ENCODE results near the gene ANKDD1B. TPM values are rescaled to one million over a fixed set of nuclear protein-coding genes. Genes with fewer than 3 reads are reported as not detected.

The ANKDD1B gene
- total and polyA plus RNA-seq, 2 of the 8 experiments (the other 6 are each of a cell fraction or from before 2014, with no cell fraction given): 0.08 to 0.22 TPM

DNA sequence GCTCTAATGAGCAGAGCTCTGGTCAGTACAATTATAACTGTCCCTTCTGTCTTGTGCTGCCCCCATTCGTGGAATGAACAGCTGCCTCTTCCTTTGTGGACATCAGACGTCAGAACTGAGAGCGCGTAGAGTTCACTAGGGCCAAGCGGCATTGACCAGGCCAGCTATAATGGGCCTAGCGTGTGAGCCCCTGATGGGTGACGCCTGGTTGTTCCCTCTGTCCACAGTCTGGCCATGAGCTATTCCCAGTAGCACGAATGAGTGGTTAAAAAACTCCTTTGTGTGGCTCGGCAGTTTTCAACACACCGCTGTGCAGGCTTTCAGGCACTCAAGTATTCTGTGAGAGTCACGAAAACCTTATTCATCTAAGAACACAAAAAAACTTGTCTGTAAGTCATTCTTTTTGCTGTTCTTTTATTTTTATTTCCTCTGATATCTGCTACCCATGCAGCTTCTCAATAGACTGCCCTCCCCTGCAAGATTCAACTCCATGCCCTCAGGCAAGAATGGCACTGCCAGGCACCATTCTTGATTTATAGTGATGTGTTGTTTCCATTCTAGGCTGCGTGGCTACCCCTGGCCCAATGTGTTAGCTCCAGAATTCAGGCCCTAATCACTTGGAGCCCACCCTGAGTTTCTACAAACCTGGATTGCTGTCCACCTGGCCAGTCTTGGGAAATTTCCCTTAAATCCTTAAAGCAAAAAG, 52.5 kb downstream of the ANKDD1B start:
- ChIA-PET CTCF (ENCODE audit: partially characterized antibody) (interaction anchor here (0.6 to 2.3 kb wide), 6 partner anchors 14 to 234 kb away, joined by 3 to 8 read pairs (median 4); no protein-coding TSS in a partner anchor), POLR2A (ENCODE audit: partially characterized antibody) (interaction anchor here (0.5 kb wide), 1 partner anchor 34 kb away, joined by 4 read pairs; no protein-coding TSS in a partner anchor)
- Histone ChIP-seq H2BK15ac (ENCODE audit: low read length) (no peak overlapping the region), H4K91ac (replicated peaks; ENCODE audit: insufficient read length, low read length) (no peak overlapping the region), H3K79me2 (ENCODE audit: control insufficient read depth in 1 of 2, insufficient read depth in 2 of 2, low read length in 2 of 2) (no peaks in the 10 kb centered on the region), H3K27me3 (replicated peaks in 1 of 4; ENCODE audit: control insufficient read depth in 3 of 4, extremely low read depth in 1 of 4, insufficient read depth in 3 of 4, low read length in 3 of 4) (no peaks in the 10 kb centered on the region), H3K4me1 (replicated peaks in 1 of 4; ENCODE audit: control insufficient read depth in 3 of 4, insufficient read depth in 4 of 4, low read length in 3 of 4) (no peaks in the 10 kb centered on the region), H3K4me2 (ENCODE audit: insufficient read depth in 1 of 2, low read depth in 2 of 2, low read length in 2 of 2) (no peak overlapping the region), H3K9me3 (ENCODE audit: insufficient read depth in 2 of 2, low read depth in 1 of 2, low read length in 1 of 2) (no peaks in the 10 kb centered on the region), H4K5ac (ENCODE audit: insufficient read length, low read depth, low read length) (no peak overlapping the region), H3K56ac (replicated peaks; ENCODE audit: insufficient read length, low read depth, low read length) (no peak overlapping the region), H3K9ac (replicated peaks in 1 of 4; ENCODE audit: extremely low read depth in 1 of 4, low read depth in 3 of 4, low read length in 3 of 4) (no peak overlapping the region), H3K23me2 (ENCODE audit: low read depth, low read length) (no peaks in the 10 kb centered on the region), H2BK5ac (ENCODE audit: low read depth, low read length) (no peak overlapping the region), H3K27ac (ENCODE audit: low read depth, low read length) (no peak overlapping the region), H3K4ac (replicated peaks; ENCODE audit: insufficient read length, low read depth, low read length) (no peak overlapping the region), H3K79me1 (ENCODE audit: low read depth, low read length) (no peaks in the 10 kb centered on the region), H2BK20ac (ENCODE audit: low read length) (no peak overlapping the region), H3K4me3 (ENCODE audit: extremely low read depth in 1 of 4, insufficient read depth in 2 of 4, low read depth in 3 of 4, low read length in 4 of 4) (no peak overlapping the region), H2AK5ac (ENCODE audit: low read depth, low read length) (no peak overlapping the region), H3K36me3 (ENCODE audit: control insufficient read depth in 2 of 4, insufficient read depth in 4 of 4, low read length in 3 of 4) (no peaks in the 10 kb centered on the region), H4K20me1 (replicated peaks in 1 of 2; ENCODE audit: control insufficient read depth in 1 of 2, insufficient read depth in 2 of 2, low read length in 2 of 2) (no peaks in the 10 kb centered on the region), H2AFZ (ENCODE audit: low read length) (no peak overlapping the region), H3K18ac (ENCODE audit: extremely low read depth, low read length) (no peak overlapping the region), H3K23ac (ENCODE audit: insufficient read length) (no peak overlapping the region), H3K14ac (ENCODE audit: insufficient read length) (no peak overlapping the region), H2BK12ac (ENCODE audit: low read depth, low read length) (no peak overlapping the region), H4K8ac (ENCODE audit: extremely low read depth, insufficient read depth, low read length) (no peak overlapping the region), H2BK120ac (replicated peaks; ENCODE audit: low read depth, low read length) (no peak overlapping the region)
- 88% methylated on average over 12 of the region's 12 CpGs; no CpG with 5 or more reads in 1 of the 2 experiments for WGBS, 2 experiments (ENCODE audit: extremely low coverage in 1 of 2, insufficient coverage in 1 of 2, insufficient read length in 1 of 2, insufficient replicate concordance in 2 of 2, low coverage in 1 of 2, low lambda C conversion rate in 2 of 2, missing lambda C conversion rate in 1 of 2)
- DNase-seq (ENCODE audit: low read depth in 1 of 2, low spot score in 2 of 2): no peak
- FAIRE-seq: no peak
- no peak for TF ChIP-seq TAF1 (IDR thresholded peaks at IDR 0.05; ENCODE audit: low read depth, low read length)
- TF ChIP-seq SIN3A (conservative IDR thresholded peaks at IDR 0.05 in 1 of 2, IDR thresholded peaks at IDR 0.05 in 1 of 2; ENCODE audit: low read depth in 1 of 2, low read length in 2 of 2): no peak

Data from H1 (cell line).